Fibroblast of lung (primary cell): ENCODE results near the gene WWP2.

ENCODE experiments used
- CTCF ChIP-seq, 2 donors: IDR thresholded peaks in 1 of 2; conservative IDR thresholded peaks in 1 of 2; 1 replicate in 1 of 2; 2 replicates in 1 of 2; pipeline ENCODE4 v1.5.1; 2011 to 2012; ENCODE audit warnings: low read length in 2 of 2, control low read depth in 1 of 2, inconsistent platforms in 1 of 2, low read depth in 1 of 2, mild to moderate bottlenecking in 1 of 2
- EZH2 ChIP-seq: IDR thresholded peaks from 2 replicates; pipeline ENCODE4 v1.5.1; 2012; ENCODE audit warnings: low read length, control low read depth, mild to moderate bottlenecking; ENCODE audit errors: missing control alignments

- TF ChIP-seq CTCF (conservative IDR thresholded peaks at IDR 0.05 in 1 of 2, IDR thresholded peaks at IDR 0.05 in 1 of 2; ENCODE audit: low read depth in 1 of 2, low read length in 2 of 2) (no peak), EZH2 (no peak)
Observed at GRCh38 chr16:69775563-69775962, 13.4 kb downstream of the WWP2 start.
